ENCODE data around the gene DHX15.
"Not testable (repeated sequence)": the region's sequence is repeated elsewhere in the genome, so short reads cannot be mapped to it uniquely, and the experiment has no call there.

Gene DHX15

DNA sequence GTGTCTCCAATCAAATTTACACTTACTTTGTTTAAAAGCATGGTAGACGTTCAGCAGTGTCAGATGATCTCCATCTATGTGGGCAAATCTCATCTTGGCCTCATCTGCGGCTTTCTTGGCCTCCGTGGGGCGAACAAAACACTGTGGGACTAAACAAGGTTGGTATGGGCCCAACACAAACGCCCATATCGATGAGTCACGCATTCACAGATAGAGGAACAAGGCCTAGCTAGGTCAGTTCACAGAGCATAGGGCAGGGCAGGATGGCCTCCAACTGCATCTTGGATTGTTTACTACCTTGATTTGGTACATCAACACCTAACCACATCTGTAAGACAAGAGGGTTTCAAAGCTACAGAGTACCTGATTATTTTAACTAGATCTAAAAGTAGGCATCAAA is 47.3 kb downstream of the DHX15 start:
- no peak for DNase-seq

DNA sequence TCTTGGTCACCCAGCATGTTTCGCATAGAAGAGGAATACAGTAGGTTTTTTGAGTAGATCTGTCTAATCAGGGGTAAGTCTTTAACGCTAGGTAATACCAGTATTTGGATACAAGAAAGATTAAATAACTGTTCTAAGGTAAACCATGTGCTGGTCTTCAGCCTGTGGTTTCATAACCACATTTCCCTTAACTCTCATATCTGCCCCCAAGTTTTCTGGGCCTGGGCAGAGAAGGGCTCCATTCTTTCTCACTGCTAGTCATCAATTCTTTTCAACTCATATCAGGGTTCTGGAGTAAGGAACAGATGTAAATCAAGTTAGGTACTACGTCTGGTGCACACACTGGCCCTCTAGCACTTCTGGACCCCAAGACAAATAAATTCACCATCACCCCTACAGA is 49.0 kb downstream of the DHX15 start:
- DNase-seq, result no peak

DNA sequence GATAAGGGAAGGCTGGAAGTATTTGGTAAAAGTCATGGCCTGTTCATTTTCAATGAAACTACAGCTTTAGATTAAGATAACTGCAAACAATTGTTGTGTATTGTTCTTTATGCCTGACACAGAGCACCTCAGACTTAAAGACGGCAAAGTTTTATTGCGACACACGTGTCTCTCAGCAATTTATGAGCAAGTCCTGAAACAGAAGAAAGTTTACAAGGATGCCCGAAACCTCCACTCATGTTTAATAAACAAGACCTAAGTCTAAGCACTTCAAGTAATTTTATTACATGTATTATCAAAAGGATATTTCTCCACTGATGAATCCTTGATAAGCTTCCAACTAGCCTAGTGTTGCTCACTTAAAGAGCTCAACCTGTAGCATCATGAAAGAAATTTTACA is 51.0 kb downstream of the DHX15 start:
- DNase-seq, result no peak

DNA sequence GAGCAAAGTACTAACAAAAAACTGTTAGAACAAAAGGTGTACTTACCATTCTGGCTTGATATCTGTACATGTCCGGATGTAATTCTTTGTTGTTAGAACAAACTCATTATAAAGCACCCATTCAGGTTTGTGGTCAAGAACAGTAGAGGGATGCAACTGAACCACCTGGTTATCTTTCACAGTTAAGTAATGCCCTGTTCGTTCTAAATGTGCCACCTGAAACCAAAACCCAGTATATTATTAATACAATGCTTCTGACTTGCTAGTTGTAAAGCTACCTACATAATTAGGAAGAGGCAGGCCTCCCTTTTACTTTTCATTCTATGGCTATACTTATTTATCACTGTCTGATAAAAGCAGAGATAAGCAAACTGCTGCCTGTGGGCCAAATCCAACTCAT is 54.8 kb downstream of the DHX15 start:
- no peak for DNase-seq

DNA sequence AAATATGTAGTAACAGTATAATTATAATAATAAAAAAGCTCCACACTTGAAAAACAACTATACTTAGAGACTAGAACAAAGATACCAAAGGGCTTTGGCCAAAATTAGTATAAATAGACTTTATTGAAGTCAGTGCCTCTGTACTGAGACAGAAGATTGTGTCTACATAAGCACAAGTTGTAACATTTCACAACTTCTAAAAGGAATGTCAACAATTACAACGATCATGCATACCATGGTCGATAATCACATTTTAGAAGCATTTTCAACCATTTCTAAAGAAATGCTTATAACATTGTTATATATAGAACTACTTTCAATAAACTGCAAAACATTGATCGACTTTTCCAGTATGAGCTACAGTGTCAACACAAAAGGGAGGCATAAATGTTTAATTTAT is 57.0 kb downstream of the DHX15 start:
- DNase-seq, result no peak

DNA sequence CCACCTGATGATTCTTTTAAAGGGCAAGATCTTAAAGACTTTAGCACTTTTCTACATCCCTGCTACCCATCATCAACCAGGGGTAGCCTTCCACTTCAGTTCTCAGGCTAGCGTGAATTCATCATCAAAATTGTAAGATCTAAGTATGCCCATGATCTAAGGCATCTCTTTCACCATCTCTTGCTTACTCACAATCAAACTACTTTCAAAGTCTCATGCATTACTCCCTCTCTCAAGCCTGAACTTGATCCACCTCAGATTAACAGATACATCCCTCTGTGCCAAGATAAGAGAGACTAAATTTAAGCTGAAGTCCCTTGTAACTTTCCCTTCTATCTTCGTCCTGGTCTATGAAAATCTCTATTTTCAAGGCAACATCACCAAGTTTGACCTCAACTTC is 62.8 kb downstream of the DHX15 start:
- no peak for DNase-seq

DNA sequence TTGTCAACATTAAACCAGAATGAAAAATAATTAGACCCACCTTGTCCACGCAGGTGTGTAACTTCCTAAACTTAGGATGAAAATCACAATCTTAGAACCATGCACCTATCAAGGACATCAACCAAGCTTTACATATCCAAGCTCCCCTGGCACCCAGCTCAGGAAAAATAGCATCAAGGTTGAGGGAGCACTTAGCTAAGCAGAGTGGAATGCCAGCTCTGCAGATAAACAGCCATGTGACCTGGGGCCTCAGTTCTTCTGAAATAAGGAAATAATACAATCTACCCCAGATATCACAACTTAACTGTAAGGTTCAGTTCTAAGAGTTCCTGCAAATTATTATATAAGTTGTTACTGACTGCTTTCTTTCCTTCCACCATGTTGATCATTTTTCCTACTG is 64.7 kb downstream of the DHX15 start:
- DNase-seq, result no peak

DNA sequence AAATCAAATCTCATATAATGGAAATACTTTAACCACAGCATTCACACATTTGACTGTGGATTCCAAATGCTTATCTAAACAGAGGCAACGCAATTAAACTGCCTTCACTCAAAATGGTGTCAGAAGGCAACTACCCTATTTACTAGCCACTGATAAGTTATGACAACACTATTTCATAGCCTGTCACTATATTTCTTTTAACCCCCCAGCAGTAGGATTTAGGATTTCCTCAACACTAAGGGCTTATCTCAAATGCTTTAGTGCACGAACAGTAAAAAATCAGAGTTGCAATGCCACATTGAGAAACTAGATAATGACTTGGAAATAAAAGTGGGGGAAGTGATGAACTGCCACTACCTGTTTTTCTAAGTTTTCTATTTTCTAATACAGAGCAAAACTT is 66.7 kb downstream of the DHX15 start:
- no peak for DNase-seq

DNA sequence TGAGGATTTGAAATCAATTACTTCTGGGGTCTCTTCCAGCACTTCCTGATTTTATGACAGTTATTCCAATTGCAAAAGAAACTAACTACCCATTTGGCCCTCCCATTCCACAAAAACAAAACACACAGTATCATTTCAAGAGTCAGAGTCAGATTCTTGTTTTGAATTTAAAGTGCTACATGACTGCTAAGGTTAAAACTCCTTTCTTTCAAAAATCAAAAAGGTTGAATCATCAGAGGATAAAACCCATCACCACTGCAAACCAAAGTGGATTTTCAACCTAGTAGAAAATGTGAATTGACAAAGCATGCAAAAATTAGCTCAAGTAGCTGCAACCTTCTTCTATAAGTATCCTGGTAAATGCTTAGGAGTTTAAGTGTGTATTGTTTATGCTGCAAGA is 67.4 kb downstream of the DHX15 start:
- no peak for DNase-seq

DNA sequence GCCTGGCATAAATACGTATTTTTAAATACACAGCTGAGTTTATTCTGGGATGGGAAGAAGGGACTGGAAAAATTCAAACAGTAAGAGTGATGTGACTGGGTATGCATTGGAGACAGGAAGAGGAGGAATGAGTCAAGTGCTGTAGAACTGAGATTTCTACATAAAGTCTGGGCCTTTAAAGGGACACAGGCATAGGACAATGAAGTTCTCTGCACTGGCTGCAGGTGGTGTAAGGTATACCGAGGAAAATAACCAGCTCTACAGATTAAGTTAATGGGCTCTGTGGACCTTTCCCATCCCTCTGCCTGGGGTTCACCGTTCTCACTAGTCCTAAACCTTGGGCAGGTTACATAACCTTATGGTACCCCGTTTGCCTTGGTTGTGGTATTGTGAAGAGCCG is 68.7 kb downstream of the DHX15 start:
- DNase-seq, result no peak

DNA sequence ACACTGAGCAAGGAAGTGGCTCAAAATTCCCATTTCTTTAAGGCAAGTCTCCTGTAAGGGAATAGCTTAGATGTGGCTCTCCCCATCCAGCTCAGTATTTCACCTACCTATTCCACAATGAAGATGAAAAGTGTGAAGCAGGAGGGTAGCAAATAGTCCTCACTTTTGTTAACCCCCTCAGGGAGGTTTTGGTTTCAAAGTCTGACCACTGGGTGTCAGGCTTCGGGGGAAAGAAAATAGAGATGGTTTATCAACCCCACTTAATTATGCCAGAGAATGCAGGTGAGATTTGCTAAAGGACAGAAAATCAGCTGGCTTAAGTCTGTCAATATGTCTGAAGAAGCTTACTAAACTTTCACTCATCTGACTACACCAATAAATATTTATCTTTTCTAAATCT is 69.5 kb downstream of the DHX15 start:
- no peak for DNase-seq

DNA sequence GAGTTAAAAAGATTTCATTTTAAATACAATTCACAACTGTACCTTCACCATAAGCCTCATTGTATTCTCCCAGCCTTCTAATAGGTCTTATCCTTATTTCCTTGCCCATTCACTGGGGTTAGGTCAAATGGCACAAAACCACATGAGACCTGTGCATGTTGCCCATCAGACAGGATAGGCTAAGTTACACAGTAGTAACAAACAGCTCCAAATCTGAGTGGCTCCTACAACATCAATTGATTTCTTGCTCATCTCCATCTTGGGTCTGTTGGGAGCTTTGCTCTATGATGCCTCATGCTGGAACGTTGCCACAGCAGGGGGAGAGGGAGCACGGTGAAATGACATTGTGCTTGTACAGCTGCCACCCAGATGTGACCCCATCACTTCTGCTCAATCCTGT is 70.6 kb downstream of the DHX15 start:
- DNase-seq, result no peak

DNA sequence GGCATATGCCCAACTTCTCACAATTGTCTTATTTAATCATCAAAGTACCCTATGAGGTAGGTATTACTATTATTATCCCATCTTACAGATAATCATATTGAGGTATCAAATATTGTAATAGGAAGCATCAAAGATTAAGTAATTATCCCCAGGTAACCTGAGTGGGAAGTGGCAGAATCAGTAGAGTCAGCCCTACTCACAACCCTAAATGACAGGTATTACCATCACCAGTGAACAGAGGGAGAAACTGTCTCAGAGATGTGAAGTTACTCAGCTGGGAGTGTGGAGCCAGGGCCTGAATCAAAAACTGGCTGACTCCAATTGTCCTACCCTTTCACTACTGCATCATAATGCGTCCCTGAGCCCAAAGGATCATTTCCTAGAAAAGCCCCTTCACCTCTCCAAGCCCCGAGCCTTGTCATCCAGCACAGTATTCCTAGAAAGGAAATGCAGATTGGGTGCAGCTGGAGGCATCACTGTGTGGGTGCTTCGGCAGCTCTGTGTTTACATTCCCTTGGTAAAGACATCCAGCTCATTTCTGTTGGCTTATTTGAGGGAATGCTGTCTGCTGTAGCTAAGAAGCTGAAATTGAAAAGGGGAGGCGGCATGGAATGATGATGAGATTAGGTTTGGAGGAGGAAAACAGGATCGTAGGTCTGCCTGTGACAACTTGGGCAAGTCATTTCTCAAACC is 72.8 kb downstream of the DHX15 start:
- DNase-seq, result no peak

DNA sequence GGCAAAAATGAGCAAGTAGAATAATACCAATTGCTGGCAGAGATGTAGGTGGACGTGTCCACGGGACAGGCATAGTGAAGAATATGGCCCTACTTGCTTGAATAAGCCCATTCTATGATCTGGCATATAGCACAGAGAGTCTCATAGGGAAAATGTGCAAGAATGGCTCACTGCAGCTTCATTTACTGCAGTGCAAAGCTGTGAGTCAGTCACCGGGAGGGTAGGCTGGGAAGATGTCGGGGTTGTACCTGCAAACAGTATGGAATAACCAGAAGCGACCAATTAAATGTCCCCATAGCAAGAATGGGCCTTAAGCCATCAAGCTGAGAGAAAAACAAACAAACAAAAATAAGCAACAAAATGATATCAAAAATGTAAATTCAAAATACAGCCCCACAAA is 74.3 kb downstream of the DHX15 start:
- no peak for DNase-seq

DNA sequence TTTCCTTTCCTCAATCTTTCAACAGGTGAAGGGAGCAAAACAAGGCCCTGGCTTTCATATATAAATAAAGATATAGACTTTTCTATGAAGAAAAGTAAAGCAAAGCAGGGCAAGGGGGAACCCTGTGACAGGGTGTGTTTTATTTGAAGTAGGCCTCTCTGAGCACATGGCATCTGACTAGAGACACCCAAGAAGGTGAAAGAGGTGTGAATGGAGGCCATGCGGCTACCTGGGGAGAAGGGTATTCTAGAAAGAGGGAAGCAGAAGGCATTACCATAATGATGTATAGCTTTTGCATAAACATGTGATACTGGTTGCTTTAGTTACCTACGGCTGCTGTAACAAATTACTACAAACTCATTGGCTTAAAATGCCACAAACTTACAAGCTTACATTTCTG is 75.8 kb downstream of the DHX15 start:
- no peak for DNase-seq

DNA sequence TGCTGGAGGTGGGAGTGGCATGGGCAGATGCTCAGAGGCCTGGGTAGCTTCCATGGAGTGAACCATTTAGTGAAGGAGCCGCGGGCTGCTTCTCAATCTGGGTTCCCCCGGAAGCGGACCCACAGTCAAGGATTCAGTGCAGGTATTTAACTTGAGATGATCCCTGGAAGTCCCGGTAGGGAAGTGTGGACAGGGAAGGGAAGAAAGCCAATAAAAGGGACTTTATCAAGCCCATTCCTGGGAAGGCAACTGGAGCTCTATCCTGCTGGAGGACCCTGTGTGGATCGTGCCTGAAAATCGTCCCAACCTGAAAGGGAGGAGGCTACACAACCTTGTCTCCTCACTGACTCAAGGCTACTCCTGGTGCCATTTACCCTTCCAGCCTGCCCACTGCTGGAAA is 76.9 kb downstream of the DHX15 start:
- DNase-seq, result no peak

DNA sequence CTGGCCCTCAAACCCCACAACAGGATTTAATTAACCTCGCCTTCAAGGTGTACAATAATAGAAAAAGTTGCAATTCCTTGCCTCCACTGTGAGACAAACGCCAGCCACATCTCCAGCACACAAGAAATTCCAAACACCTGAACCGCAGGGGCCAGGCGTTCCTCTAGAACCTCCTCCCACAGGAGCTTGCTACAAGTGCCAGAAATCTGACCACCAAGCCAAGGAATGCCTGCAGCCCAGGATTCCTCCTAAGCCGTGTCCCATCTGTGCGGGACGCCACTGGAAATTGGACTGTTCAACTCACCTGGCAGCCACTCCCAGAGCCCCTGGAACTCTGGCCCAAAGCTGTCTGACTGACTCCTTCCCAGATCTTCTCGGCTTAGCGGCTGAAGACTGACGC is 81.3 kb downstream of the DHX15 start:
- DNase-seq, result not testable (repeated sequence)

DNA sequence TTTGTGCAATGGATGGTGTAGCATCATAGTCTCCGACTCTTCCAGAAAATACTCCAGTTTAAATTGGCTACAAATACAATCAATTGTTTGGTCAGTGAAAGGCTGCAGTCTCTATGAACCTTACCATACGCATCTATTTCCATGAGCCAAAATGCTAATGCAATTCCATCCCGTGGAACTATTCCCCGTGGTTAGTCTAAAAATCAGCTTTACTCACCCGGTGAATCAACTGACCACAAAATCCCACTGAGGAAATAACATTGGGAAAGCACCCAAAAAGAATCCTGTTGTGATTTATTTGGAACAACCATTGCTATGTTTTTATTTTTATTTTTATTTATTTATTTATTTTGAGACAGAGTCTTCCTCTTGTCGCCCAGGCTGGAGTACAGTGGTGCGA is 87.1 kb downstream of the DHX15 start:
- no peak for DNase-seq

DNA sequence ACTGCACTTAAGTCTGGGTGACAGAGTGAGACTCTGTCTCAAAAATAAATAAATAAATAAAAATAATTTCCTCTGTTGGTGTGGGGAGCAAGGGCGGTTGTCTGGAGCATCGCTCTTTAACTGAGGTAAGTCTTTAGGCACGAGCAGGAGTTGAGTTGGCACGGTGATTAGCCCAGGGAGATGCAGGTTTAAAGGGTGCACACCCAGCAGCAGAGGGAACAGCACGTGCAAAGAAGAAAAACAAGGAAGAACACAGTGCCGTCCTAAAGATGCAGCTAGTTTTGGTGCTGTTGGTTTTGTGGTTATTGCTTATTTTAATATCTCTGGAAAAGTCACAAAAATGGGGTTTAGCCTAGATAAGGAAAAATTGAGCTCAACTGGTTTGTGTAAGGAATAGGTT is 87.8 kb downstream of the DHX15 start:
- no peak for DNase-seq

DNA sequence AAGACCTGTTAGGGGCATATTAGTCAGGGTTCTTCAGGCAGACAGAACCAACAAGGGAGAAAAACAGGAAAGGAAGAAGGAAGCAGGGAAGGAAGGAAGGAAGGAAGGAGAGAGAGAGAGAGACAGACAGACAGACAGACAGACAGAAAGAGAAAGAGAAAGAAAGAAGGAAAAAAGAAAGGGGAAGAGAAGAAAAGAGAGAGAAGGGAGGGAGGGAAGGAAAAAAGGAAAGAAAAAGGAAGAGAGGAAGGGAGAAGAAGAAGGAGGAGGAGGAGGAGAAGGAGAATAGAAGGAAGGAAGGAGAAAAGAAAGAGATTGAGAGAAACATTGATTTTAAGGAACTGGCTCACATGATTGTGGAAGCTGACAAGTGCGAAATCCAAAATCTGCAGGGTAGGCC is 89.0 kb downstream of the DHX15 start:
- no peak for DNase-seq

DNA sequence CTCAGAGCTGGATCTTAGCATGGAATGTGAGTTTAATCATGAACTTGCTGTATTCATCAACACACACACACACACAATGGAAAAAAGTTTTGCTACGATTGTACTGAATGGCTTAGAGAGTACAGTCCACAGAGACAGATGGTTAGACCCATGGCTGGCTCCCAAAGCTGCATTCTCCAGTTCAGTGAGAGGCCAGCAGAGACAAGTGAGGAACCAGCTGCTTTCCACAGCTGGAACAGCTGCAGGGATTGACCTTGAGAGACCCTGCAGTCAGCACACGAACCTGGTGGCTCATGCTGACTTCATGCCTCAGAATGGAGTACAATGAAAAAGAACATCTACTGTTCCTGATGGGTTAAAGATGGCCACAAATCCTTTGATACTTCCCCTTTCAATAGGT is 94.5 kb downstream of the DHX15 start:
- no peak for DNase-seq

DNA sequence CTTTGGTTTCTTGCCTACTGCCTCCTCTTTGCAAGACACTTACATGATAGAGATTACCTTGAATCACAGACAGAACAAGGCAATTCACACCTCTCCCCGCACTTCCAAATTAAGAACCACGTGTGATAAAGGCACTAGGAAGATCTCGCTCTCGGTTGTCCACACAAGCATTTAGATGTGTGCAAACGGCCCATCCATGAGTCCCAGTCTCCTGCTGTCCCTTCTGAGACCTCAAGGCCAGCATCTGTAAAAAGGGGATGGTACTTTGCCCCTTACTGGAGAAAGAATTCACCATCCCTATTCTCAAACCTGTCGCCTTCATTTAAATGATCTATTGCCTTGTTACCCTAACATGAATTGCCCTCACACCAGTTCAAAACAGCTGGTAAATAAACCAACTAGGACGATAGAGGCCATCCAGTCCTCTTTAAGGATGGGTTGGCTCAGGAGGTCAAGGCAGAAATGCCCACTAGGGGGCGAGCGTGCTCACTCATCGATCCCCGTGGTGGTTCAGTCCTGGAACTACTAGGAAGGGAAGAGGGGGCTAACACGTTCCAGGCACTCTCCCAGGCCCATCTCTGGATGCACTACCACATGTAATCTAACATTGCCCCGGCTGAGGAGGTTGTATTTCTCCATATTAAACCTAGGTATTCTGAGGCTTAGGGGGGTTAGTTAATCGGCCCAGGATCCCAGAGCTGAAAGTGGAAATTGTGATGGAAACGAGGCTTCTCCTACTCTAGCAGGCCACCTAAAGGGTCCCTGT is 95.8 kb downstream of the DHX15 start:
- DNase-seq, result no peak

DNA sequence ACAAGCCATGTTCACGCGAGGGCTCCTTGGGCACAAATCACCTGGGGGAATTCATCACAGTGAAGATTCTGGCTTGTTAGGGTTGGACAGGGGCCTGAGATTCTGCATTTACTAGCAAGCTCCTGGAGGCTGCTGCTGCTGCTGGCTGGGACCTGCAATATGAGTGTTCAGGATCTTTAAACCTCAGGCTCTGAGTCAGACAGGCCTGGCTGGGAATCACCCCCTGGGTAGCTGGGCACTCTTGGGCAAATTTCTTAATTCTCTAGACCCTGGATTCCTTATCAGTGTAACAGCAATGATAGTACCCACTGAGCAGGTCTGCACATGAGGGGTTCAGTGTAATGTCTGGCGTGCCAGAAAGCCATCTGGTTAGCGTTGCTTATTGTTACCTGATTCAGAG is 101.5 kb downstream of the DHX15 start:
- no peak for DNase-seq

DNA sequence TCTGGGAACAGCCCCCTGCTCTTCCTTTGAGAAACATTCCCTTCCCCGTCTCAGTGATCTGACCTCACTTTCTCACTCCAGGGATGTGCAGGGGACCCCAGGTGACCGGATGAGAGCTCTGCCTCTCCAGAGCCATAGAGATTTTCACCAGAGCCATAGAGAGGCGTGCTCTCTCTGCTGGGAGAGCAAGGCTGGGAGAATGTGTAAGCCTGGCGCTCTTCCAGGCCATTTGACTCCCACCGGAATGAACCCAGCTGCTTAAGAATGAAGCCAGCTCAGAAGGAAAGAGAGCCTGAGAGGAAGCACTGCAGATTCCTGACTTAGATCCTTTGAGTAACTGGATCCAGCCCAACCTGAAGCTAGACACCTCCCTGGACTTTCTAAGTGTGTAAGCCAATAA is 106.4 kb downstream of the DHX15 start:
- DNase-seq, result no peak

Measured in activated gamma-delta T cell (primary cell).